CD4-positive, alpha-beta T cell treated with Interleukin-12 subunit alpha and Interleukin-12 subunit beta, for 1 hour (primary cell): ENCODE results near the gene RAI1.

Source experiments
- DNase-seq: peaks from one replicate; pipeline ENCODE4 v3.0.0-alpha.2; 2020

Gene RAI1

GRCh38 chr17:17836250-17836817, 155.1 kb downstream of the RAI1 start:
- DNase-seq = peak; percentile 97

- peak; percentile 80 for DNase-seq
These were observed 155.6 kb downstream of the RAI1 start, which contains the start of gene SREBF1 for GRCh38 chr17:17836818-17837379. Gene SREBF1 (minus strand): TSS chr17:17836986. CDS start chr17:17836817, 169 bp downstream.

DNA sequence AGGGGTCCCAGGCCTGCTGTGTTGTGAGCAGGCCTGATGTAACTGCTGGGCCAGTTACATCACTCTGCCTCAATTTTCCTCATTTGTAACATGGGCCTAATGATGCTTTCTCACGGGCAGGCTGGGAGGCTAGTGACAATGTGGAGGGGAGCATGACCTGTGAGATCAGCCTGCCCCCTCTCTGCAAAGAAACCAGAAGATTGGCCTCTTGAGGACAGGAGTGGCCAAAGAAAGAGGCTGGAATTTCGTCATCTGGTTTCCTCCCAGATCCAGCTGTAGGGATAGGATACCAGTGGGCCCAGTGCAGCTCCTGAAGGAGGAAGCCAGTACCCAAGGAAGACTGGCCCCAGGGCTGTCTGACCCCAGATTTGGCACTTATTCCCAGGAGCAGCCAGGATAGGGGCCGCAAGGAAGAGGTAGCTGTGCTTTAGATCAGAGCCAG, 156.1 kb downstream of the RAI1 start:
- no peak for DNase-seq

DNA sequence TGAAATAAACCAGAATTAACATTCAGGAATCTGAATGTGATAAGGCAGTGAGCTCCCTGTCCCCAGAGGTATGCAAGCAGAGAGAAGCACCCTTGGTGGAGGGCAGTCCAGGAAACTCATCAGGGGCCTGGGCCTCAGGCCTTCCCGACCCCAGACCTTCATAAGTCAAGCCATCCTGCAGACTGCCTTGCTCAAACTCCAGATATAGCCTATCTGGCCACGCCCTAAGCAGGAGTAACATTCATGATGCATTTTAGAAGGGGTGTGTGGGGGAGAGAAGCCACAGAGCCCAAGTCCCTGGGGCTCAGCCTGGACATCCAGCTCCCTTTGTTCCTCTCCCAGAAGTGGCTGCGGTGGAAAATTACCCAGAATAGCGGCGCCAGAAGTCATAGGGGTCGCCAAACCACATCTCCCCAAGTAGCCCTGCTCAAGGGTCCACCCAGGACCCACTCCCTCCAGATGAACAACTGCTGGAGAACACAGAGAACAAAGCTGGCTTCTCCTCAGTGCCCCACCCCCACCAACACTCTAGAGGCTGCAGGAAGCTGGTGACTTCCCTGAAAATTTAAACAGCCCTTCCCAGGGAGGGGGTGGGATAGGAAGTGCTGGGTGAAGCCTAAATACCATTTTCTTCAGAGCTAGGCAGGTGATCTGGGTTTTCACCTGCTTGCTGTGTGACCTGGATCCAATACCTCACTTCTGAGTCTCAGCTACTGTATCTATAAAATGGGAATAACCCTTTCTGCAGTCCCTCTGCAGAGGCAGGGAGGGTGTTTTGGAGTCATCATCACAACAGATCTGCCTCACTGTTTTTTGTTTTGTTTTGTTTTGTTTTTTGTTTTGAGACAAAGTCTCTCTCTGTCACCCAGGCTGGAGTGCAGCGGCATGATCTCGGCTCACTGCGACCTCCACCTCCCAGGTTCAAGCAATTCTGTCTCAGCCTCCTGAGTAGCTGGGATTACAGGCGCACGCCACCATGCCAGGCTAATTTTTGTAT, 157.0 kb downstream of the RAI1 start:
- DNase-seq = no peak

- peak; percentile 86 for DNase-seq
These were observed 158.8 kb downstream of the RAI1 start for GRCh38 chr17:17839791-17840707.

GRCh38 chr17:17840751-17841591, 159.7 kb downstream of the RAI1 start:
- DNase-seq = no peak

DNA sequence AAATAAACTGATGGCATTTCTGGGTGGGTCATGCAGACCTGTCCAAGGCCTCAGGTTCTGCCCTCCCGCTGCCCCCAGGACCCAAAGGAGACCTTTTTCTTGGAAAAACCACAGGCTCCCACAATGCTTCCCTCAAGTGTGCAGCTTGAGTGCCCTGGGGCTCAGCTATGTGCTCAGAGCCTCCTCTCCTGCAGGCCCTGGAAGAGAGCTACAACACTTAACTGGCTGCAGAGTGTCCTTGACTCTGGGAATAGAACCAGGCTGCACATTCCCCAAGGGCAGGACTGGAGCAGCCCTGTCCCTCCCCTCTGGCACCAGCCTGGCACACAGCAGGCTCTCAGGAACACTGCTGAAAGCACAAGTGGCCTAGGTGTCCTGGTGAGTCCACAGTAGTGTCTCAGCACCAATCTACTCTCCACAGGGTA, 160.4 kb downstream of the RAI1 start:
- DNase-seq = no peak

GRCh38 chr17:17842111-17842876, 161.0 kb downstream of the RAI1 start:
- no peak for DNase-seq

DNA sequence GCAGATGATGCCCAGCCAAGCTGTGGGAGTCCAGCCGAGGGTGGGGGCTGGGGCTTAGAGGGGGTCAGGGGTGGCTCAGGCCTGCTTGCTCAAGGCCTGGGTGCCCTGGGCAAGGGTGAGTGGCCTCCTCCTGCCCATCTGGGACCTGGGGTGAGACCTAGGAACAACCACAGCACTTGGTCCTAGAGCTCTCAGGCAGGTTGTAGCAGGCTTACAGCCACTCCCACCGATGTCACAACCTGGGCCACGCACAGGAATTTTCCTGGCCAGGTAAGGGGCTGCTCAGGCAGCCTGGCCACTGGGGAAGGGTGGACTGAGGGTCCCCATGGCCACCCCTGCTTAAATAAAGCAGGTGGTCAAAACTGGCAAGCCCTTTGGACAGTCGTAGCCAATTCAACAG, 161.8 kb downstream of the RAI1 start:
- no peak for DNase-seq

DNA sequence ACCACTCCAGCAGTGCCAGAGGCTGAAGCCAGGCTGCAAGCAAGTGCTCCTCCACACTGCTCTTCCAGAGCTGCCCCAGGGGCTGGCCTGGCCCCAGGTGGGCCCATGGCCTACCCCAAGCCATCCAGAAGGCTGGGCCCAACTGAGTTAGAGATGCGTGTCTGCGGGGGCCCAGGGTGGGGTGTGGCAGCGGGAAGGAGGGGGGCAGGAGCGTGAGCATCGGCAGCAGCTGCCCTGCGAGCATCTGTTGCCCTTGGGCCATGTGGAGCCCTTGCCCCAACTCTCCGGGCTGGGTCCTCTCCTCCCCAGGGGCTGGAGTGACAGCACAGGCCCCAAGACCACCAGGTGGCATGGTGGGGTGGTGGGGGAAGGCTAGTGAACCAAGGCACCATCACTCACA, 162.8 kb downstream of the RAI1 start:
- DNase-seq = no peak

- DNase-seq = no peak
These were observed 163.2 kb downstream of the RAI1 start for GRCh38 chr17:17844500-17844899.

GRCh38 chr17:17845046-17845775, 164.0 kb downstream of the RAI1 start:
- DNase-seq = no peak

DNA sequence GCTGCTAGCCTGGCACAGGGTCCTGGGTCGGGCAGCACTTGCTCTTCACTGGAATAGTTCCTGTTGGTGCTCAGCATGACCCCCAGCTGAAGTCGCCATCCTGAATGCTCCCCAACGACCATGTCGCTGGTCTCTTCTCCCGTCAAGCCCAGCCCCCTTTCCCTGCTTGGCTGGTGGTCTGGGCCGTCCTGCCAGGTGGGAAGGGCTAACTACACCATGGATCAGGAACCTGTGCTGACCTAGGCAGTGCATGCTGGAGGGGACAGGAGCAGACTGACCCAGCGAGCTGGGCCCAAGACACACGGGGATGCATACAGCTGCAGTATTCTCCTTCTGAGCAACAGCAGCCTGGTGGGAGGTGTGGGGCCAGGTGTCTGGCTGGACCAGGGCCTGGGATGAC, 164.7 kb downstream of the RAI1 start:
- no peak for DNase-seq

GRCh38 chr17:17846645-17847044, 165.4 kb downstream of the RAI1 start:
- DNase-seq = no peak

GRCh38 chr17:17847118-17847689, 165.9 kb downstream of the RAI1 start:
- DNase-seq = no peak

- no peak for DNase-seq
These were observed 166.5 kb downstream of the RAI1 start for GRCh38 chr17:17847726-17848125.

GRCh38 chr17:17848311-17849082, 167.2 kb downstream of the RAI1 start:
- no peak for DNase-seq

DNA sequence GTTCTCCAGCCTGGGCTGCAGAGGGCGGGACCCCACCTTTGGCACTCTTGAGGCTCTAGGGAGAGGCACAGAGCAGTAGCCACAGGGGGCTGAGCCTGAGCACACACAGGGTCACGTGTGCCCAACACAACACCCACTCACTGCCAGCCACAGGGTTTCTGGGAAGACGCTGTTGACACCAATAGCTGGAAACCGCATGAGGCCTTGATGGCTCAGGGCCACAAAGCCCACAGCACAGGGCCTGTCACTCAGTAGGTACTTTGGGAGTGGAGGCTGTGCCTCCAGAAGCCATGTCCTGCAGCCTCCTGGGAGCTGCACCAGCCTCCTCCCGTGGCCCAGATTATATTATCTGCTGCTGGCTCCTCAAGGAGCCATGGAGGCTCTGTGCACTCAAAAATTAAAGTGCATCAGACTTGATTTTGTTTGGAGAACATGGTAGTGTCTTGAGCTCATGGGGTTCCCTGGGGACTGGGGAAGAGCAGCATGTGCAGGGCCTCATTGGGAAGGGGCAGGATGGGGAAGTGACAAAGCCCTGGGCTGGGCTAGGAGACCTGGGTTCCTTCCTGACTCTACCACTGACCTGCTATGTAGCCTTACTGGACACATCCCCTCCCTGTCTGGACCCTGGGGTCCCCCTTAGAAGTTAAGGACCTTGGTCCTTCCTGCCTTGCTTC, 168.0 kb downstream of the RAI1 start:
- peak; percentile 86 for DNase-seq
